ENCODE measurements around the gene EXOC3L4. TPM values are rescaled to one million over a fixed set of nuclear protein-coding genes. Genes with fewer than 3 reads are reported as not detected.

The EXOC3L4 gene
- total and polyA plus RNA-seq, 9 of the 15 experiments (the other 6 are each of a cell fraction or from before 2014, with no cell fraction given), result 0.10 to 6.7 (median 0.98) TPM; not detected in 1

- CTCF ChIA-PET (ENCODE audit: low intra/inter-chr PET ratio), result no interaction called here
- H3K4me2 ChIP-seq (ENCODE audit: insufficient read depth, low read length), result no peak overlapping the region
- WGBS (ENCODE audit: insufficient coverage, low coverage, missing lambda C conversion rate), result 10% methylated on average over 6 of the region's 9 CpGs
Measured at GRCh38 chr14:103155826-103156394, 61.4 kb downstream of the EXOC3L4 start.

More at GRCh38 chr14:103155826-103156394, 61.4 kb downstream of the EXOC3L4 start:
- no TSS peak for BruUV-seq (replicated peaks)
- TF ChIP-seq CHCHD3 (CRISPR knock-in tag; IDR thresholded peaks at IDR 0.05), result no peak
- TF ChIP-seq NCOA2 (IDR thresholded peaks at IDR 0.05; ENCODE audit: partially characterized antibody in 2 of 2), result no peak
- no peak for TF ChIP-seq NR2F6 (CRISPR knock-in tag; IDR thresholded peaks at IDR 0.05)
- TF ChIP-seq TARDBP (IDR thresholded peaks at IDR 0.05), result no peak
- no peak for TF ChIP-seq NR3C1 (CRISPR knock-in tag; IDR thresholded peaks at IDR 0.05)
- TF ChIP-seq FOXJ2 (tag; IDR thresholded peaks at IDR 0.05), result no peak
- TF ChIP-seq ZBTB49 (CRISPR knock-in tag; IDR thresholded peaks at IDR 0.05; ENCODE audit: borderline replicate concordance), result no peak
- no peak for TF ChIP-seq SIX5 (IDR thresholded peaks at IDR 0.05; ENCODE audit: borderline replicate concordance in 1 of 2, insufficient read depth in 1 of 2, low read depth in 1 of 2, low read length in 2 of 2)
- TF ChIP-seq L3MBTL2 (IDR thresholded peaks at IDR 0.05), result no peak
- TF ChIP-seq NRF1 (conservative IDR thresholded peaks at IDR 0.05 in 1 of 2, IDR thresholded peaks at IDR 0.05 in 1 of 2), result no peak
- no peak for TF ChIP-seq NEUROD1 (IDR thresholded peaks at IDR 0.05; ENCODE audit: borderline replicate concordance, low read depth, low read length, partially characterized antibody)
- no peak for TF ChIP-seq ZNF41 (CRISPR knock-in tag; conservative IDR thresholded peaks at IDR 0.05)
- TF ChIP-seq, protein P1, sequence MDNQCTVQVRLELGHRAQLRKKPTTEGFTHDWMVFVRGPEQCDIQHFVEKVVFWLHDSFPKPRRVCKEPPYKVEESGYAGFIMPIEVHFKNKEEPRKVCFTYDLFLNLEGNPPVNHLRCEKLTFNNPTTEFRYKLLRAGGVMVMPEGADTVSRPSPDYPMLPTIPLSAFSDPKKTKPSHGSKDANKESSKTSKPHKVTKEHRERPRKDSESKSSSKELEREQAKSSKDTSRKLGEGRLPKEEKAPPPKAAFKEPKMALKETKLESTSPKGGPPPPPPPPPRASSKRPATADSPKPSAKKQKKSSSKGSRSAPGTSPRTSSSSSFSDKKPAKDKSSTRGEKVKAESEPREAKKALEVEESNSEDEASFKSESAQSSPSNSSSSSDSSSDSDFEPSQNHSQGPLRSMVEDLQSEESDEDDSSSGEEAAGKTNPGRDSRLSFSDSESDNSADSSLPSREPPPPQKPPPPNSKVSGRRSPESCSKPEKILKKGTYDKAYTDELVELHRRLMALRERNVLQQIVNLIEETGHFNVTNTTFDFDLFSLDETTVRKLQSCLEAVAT (IDR thresholded peaks at IDR 0.05), result no peak
- TF ChIP-seq ZNF79 (CRISPR knock-in tag; IDR thresholded peaks at IDR 0.05; ENCODE audit: low read depth), result no peak
- TF ChIP-seq SAP30 (IDR thresholded peaks at IDR 0.05; ENCODE audit: borderline replicate concordance, insufficient read depth, low read depth, low read length, poor library complexity, severe bottlenecking), result no peak
- no peak for TF ChIP-seq MEIS2 (IDR thresholded peaks at IDR 0.05; ENCODE audit: partially characterized antibody)
- no peak for TF ChIP-seq SRSF1 (IDR thresholded peaks at IDR 0.05; ENCODE audit: low read depth, low read length)
- Histone ChIP-seq H3K4me3 (no peak overlapping the region), H3K4me1 (replicated peaks in 1 of 2; ENCODE audit: control insufficient read depth in 2 of 2, insufficient read depth in 2 of 2, low read length in 2 of 2) (peaks cover 0 to 15% of the 10 kb centered on the region in 2 experiments; a peak in 2 of 5 replicates), H3K79me2 (ENCODE audit: control insufficient read depth, insufficient read depth, low read length) (no peaks in the 10 kb centered on the region), H4K20me1 (replicated peaks; ENCODE audit: control insufficient read depth, insufficient read depth, low read length) (no peaks in the 10 kb centered on the region), H3K9me1 (ENCODE audit: control insufficient read depth, insufficient read depth, low read length) (no peaks in the 10 kb centered on the region), H3K9ac (ENCODE audit: insufficient read depth in 1 of 2, low read depth in 2 of 2, low read length in 2 of 2) (no peak overlapping the region), H3K27ac (ENCODE audit: extremely low read depth, low read depth, low read length) (no peak overlapping the region), H3K9me3 (replicated peaks; ENCODE audit: control insufficient read depth, insufficient read depth, low read depth, low read length) (no peaks in the 10 kb centered on the region), H2AFZ (ENCODE audit: low read depth, low read length) (no peak overlapping the region), H3K27me3 (ENCODE audit: control insufficient read depth in 2 of 2, insufficient read depth in 2 of 2, low read length in 2 of 2) (peaks cover 4 to 39% of the 10 kb centered on the region in 2 experiments), H3K36me3 (ENCODE audit: control insufficient read depth, insufficient read depth, low read length) (no peaks in the 10 kb centered on the region)
- ATAC-seq, result no peak
- no peak for FAIRE-seq
- POLR2A ChIA-PET, result interaction anchor here (0.6 kb wide), 2 partner anchors 22 to 188 kb away, joined by 3 read pairs; no protein-coding TSS in a partner anchor
- no peak for DNase-seq (ENCODE audit: extremely low read depth in 1 of 4, low spot score in 3 of 4)
- in situ Hi-C loops (cut with MboI), result no loop called here
- intact Hi-C loops (cut with micrococcal nuclease), result no loop called here
